Keratinocyte (primary cell): Measurements from ENCODE around the gene NRG3. TPM values are rescaled to one million over a fixed set of nuclear protein-coding genes. Genes with fewer than 3 reads are reported as not detected.
"Not testable (repeated sequence)": the region's sequence is repeated elsewhere in the genome, so short reads cannot be mapped to it uniquely, and the experiment has no call there.

Source experiments
- DNase-seq: peaks from one replicate; pipeline ENCODE4 v3.0.0-alpha.2; 2011; ENCODE audit warnings: low read depth, missing footprints, low spot score
- FAIRE-seq: peaks from 2 replicates; lab custom pipeline; 2011; peaks lifted over from hg19 to GRCh38; lab: Jason Lieb, UNC
- H2AFZ ChIP-seq: 2 replicates; pipeline ENCODE4 v1.6.0; 2012; ENCODE audit warnings: low read length, control low read depth, inconsistent platforms; ENCODE audit not compliant: control insufficient read depth
- H3K27ac ChIP-seq: 2 replicates; pipeline ENCODE4 v1.5.1; 2011; ENCODE audit warnings: low read length; ENCODE audit not compliant: control insufficient read depth, insufficient read depth
- H3K27me3 ChIP-seq: 3 replicates; pipeline ENCODE4 v1.6.0; 2011; ENCODE audit warnings: low read length; ENCODE audit not compliant: control insufficient read depth, insufficient read depth; ENCODE audit errors: extremely low read depth
- H3K36me3 ChIP-seq, 2 experiments: 2 replicates in 1 of 2; 3 replicates in 1 of 2; pipeline ENCODE4 v1.5.1; 2011; ENCODE audit warnings: low read length in 2 of 2, mild to moderate bottlenecking in 1 of 2; ENCODE audit not compliant: control insufficient read depth in 2 of 2, insufficient read depth in 2 of 2; ENCODE audit errors: extremely low read depth in 1 of 2
- H3K4me1 ChIP-seq: 3 replicates; pipeline ENCODE4 v1.5.1; 2011; ENCODE audit warnings: low read length; ENCODE audit not compliant: control insufficient read depth, insufficient read depth; ENCODE audit errors: extremely low read depth
- H3K4me2 ChIP-seq: 3 replicates; pipeline ENCODE4 v1.6.0; 2011; ENCODE audit warnings: low read depth, low read length; ENCODE audit not compliant: control insufficient read depth, insufficient read depth; ENCODE audit errors: extremely low read depth
- H3K4me3 ChIP-seq, 3 experiments: fragments of 200-600 bp in 1 of 3; sonication (generic) in 1 of 3; 2 replicates in 2 of 3; 3 replicates in 1 of 3; pipeline ENCODE4 v1.5.1; 2011 to 2016; ENCODE audit warnings: low read length in 3 of 3, mild to moderate bottlenecking in 3 of 3, control low read depth in 2 of 3, inconsistent platforms in 1 of 3, low read depth in 1 of 3, mixed read lengths in 1 of 3, mixed run types in 1 of 3, moderate library complexity in 1 of 3; ENCODE audit not compliant: control insufficient read depth in 2 of 3, insufficient read depth in 2 of 3; ENCODE audit errors: extremely low read depth in 1 of 3
- H3K79me2 ChIP-seq: 2 replicates; pipeline ENCODE4 v1.6.0; 2012; ENCODE audit warnings: low read length; ENCODE audit not compliant: control insufficient read depth, insufficient read depth
- H3K9ac ChIP-seq: 3 replicates; pipeline ENCODE4 v1.6.0; 2011; ENCODE audit warnings: low read length; ENCODE audit not compliant: control insufficient read depth, insufficient read depth; ENCODE audit errors: extremely low read depth
- H3K9me1 ChIP-seq: 3 replicates; pipeline ENCODE4 v1.6.0; 2011; ENCODE audit warnings: low read length; ENCODE audit not compliant: control insufficient read depth, insufficient read depth; ENCODE audit errors: extremely low read depth
- H3K9me3 ChIP-seq: 2 replicates; pipeline ENCODE4 v1.5.1; 2012; ENCODE audit warnings: low read depth, low read length; ENCODE audit not compliant: control insufficient read depth
- H4K20me1 ChIP-seq: 3 replicates; pipeline ENCODE4 v1.6.0; 2011; ENCODE audit warnings: low read length; ENCODE audit not compliant: control insufficient read depth, insufficient read depth; ENCODE audit errors: extremely low read depth
- CTCF ChIP-seq, 3 experiments: IDR thresholded peaks in 1 of 3; conservative IDR thresholded peaks in 1 of 3; optimal IDR thresholded peaks in 1 of 3; 2 replicates in 2 of 3; 3 replicates in 1 of 3; pipeline versions ENCODE3 to v1.5.1; 2011; ENCODE audit warnings: low read length in 3 of 3, mild to moderate bottlenecking in 3 of 3, moderate library complexity in 2 of 3, control low read depth in 1 of 3, inconsistent platforms in 1 of 3; ENCODE audit not compliant: insufficient read depth in 2 of 3; ENCODE audit errors: extremely low read depth in 1 of 3
- EZH2 ChIP-seq: IDR thresholded peaks from one replicate; pipeline ENCODE4 v1.6.1; 2012; ENCODE audit warnings: inconsistent platforms, mild to moderate bottlenecking, low read length, moderate library complexity
- dilution Hi-C: fragments of 300-500 bp; cut with MboI; formaldehyde crosslinking; loops from one replicate; pipeline ENCODE4 v1.7.0; 2020; ENCODE audit warnings: low sequenced_read_pairs; ENCODE audit not compliant: extremely low pct_ligation_motif_present
- polyA plus RNA-seq, 5 experiments: library from polyadenylated mRNA; depleted of rRNA in 3 of 5; stranded (reverse) in 3 of 5; stranded (forward) in 1 of 5; unstranded in 1 of 5; fragments of >200 nt; gene quantifications; 1 replicate in 1 of 5; 2 replicates in 3 of 5; 3 replicates in 1 of 5; pipeline versions ENCODE4 v1.2.1 to v1.2.3, GENCODE V29; 2011 to 2012; ENCODE audit warnings: missing spikeins in 2 of 5, low read depth in 1 of 5, low replicate concordance in 1 of 5

Gene NRG3
- polyA plus RNA-seq, 1 donor (not counting 4 experiments of a cell fraction or from before 2014, with no cell fraction given), result not detected

GRCh38 chr10:82668221-82668895, 793.4 kb downstream of the NRG3 start:
- H3K36me3 ChIP-seq, result no peaks in the 10 kb centered on the region
- no peak overlapping the region for H3K9ac ChIP-seq
- no peak for DNase-seq
- H3K9me3 ChIP-seq, result no peaks in the 10 kb centered on the region
- H3K27me3 ChIP-seq, result no peaks in the 10 kb centered on the region
- H3K4me2 ChIP-seq, result no peak overlapping the region
- no peak overlapping the region for H2AFZ ChIP-seq
- no peak overlapping the region for H3K4me3 ChIP-seq
- H3K9me1 ChIP-seq, result no peaks in the 10 kb centered on the region
- no peaks in the 10 kb centered on the region for H3K79me2 ChIP-seq
- no peaks in the 10 kb centered on the region for H4K20me1 ChIP-seq
- no peak for FAIRE-seq
- H3K4me1 ChIP-seq, result no peaks in the 10 kb centered on the region
- no peak for TF ChIP-seq EZH2
- no peak for TF ChIP-seq CTCF (optimal IDR thresholded peaks at IDR 0.05 in 1 of 3, IDR thresholded peaks at IDR 0.05 in 1 of 3, conservative IDR thresholded peaks at IDR 0.05 in 1 of 3; ENCODE audit: extremely low read depth in 1 of 3, insufficient read depth in 2 of 3, low read length in 3 of 3)
- H3K27ac ChIP-seq, result no peak overlapping the region
- dilution Hi-C loops, result no loop called here

- H3K9me3 ChIP-seq, result peaks cover 2% of the 10 kb centered on the region
- no peaks in the 10 kb centered on the region for H3K9me1 ChIP-seq
- no peak overlapping the region for H3K4me3 ChIP-seq
- no peaks in the 10 kb centered on the region for H3K36me3 ChIP-seq
- no peak overlapping the region for H3K27ac ChIP-seq
- dilution Hi-C loops, result no loop called here
- no peak overlapping the region for H3K4me2 ChIP-seq
- no peaks in the 10 kb centered on the region for H3K27me3 ChIP-seq
- H2AFZ ChIP-seq, result no peak overlapping the region
- no peaks in the 10 kb centered on the region for H4K20me1 ChIP-seq
- TF ChIP-seq EZH2, result no peak
- TF ChIP-seq CTCF (optimal IDR thresholded peaks at IDR 0.05 in 1 of 3, IDR thresholded peaks at IDR 0.05 in 1 of 3, conservative IDR thresholded peaks at IDR 0.05 in 1 of 3; ENCODE audit: extremely low read depth in 1 of 3, insufficient read depth in 2 of 3, low read length in 3 of 3), result no peak
- no peaks in the 10 kb centered on the region for H3K4me1 ChIP-seq
- no peak overlapping the region for H3K9ac ChIP-seq
- H3K79me2 ChIP-seq, result no peaks in the 10 kb centered on the region
- DNase-seq (no peak), FAIRE-seq (no peak)
Measured at GRCh38 chr10:82674036-82674435, 799.0 kb downstream of the NRG3 start.

- dilution Hi-C loops, H4K20me1 ChIP-seq, H3K9me3 ChIP-seq, DNase-seq, H3K9me1 ChIP-seq, H3K79me2 ChIP-seq, H3K4me1 ChIP-seq, H3K27me3 ChIP-seq, H3K4me3 ChIP-seq, H3K36me3 ChIP-seq, H3K27ac ChIP-seq, H3K4me2 ChIP-seq, FAIRE-seq, H2AFZ ChIP-seq, H3K9ac ChIP-seq: not testable (repeated sequence)
Measured at GRCh38 chr10:82677932-82678331, 802.9 kb downstream of the NRG3 start.

DNA sequence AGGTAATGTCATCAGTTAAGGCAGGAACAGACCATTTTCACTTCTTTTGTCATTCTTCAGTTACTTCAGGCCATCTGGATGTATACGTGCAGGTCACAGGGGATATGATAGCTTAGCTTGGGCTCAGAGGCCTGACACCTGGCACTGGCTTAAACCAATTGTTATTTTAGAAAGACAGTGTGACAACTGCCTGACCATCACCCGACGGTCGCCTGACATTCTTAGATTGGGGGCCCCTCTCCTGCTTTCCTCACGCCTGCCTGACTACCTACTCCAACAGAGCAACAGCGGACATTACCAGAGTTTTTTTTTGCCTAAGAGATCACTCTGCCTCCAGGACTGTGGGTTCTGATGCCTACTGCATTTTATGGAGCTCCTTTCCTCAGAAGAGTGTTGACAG, 803.5 kb downstream of the NRG3 start:
- H2AFZ ChIP-seq, H3K9me3 ChIP-seq, H3K4me2 ChIP-seq, H3K27ac ChIP-seq, H3K4me3 ChIP-seq, FAIRE-seq, H3K4me1 ChIP-seq, H3K9me1 ChIP-seq, dilution Hi-C loops, H3K79me2 ChIP-seq, H3K36me3 ChIP-seq, DNase-seq, H3K27me3 ChIP-seq, H4K20me1 ChIP-seq, H3K9ac ChIP-seq: not testable (repeated sequence)
